ENCODE results near the gene SLC17A2.

Gene SLC17A2

GRCh38 chr6:25963426-25964123, 33.1 kb upstream of the SLC17A2 start:
- Histone ChIP-seq H3K4me1 (ENCODE audit: control insufficient read depth, insufficient read depth, low read length) (peaks cover 35% of the 10 kb centered on the region), H3K9ac (ENCODE audit: low read length in 2 of 2) (peak overlapping the region; percentile 20 to 68), H3K27me3 (ENCODE audit: control insufficient read depth in 1 of 2, insufficient read depth in 2 of 2, low read length in 2 of 2) (no peaks in the 10 kb centered on the region), H3K9me3 (ENCODE audit: control insufficient read depth in 2 of 2, low read length in 2 of 2) (no peaks in the 10 kb centered on the region), H3K4me3 (ENCODE audit: low read length in 2 of 2) (peak overlapping the region; percentile 53 to 87), H3K27ac (ENCODE audit: low read length) (no peak overlapping the region), H3K36me3 (ENCODE audit: control insufficient read depth in 2 of 2, insufficient read depth in 2 of 2, low read length in 2 of 2) (peaks cover 13 to 19% of the 10 kb centered on the region in 2 donors)

- Histone ChIP-seq H3K9ac (ENCODE audit: low read length in 2 of 2) (peak within 1 kb of the TSS; percentile 83 to 97), H3K27me3 (ENCODE audit: control insufficient read depth in 1 of 2, insufficient read depth in 2 of 2, low read length in 2 of 2) (no peaks in the 10 kb centered on the region), H3K4me3 (ENCODE audit: low read length in 2 of 2) (peak within 1 kb of the TSS; percentile 53 to 87), H3K9me3 (ENCODE audit: control insufficient read depth in 2 of 2, low read length in 2 of 2) (no peaks in the 10 kb centered on the region), H3K27ac (ENCODE audit: low read length) (peak within 1 kb of the TSS; percentile 92), H3K36me3 (ENCODE audit: control insufficient read depth in 2 of 2, insufficient read depth in 2 of 2, low read length in 2 of 2) (peaks cover 7 to 11% of the 10 kb centered on the region in 2 donors), H3K4me1 (ENCODE audit: control insufficient read depth, insufficient read depth, low read length) (peaks cover 30% of the 10 kb centered on the region)
Observed at GRCh38 chr6:25962149-25963127, 31.9 kb upstream of the SLC17A2 start, which contains the start of gene TRIM38. Gene TRIM38, plus strand, starts transcription at chr6:25962802. Its CDS starts 3,721 bp downstream, at chr6:25966523.

GRCh38 chr6:25961619-25962148, 31.2 kb upstream of the SLC17A2 start:
- Histone ChIP-seq H3K9me3 (ENCODE audit: control insufficient read depth in 2 of 2, low read length in 2 of 2) (no peaks in the 10 kb centered on the region), H3K4me3 (ENCODE audit: low read length in 2 of 2) (peak overlapping the region; percentile 46 to 87), H3K36me3 (ENCODE audit: control insufficient read depth in 2 of 2, insufficient read depth in 2 of 2, low read length in 2 of 2) (peaks cover 6 to 7% of the 10 kb centered on the region in 2 donors), H3K9ac (ENCODE audit: low read length in 2 of 2) (peak overlapping the region in 1 of 2 donors; percentile 97), H3K27me3 (ENCODE audit: control insufficient read depth in 1 of 2, insufficient read depth in 2 of 2, low read length in 2 of 2) (no peaks in the 10 kb centered on the region), H3K27ac (ENCODE audit: low read length) (peak overlapping the region; percentile 92), H3K4me1 (ENCODE audit: control insufficient read depth, insufficient read depth, low read length) (peaks cover 28% of the 10 kb centered on the region)

GRCh38 chr6:25960734-25961133, 30.2 kb upstream of the SLC17A2 start:
- no peaks in the 10 kb centered on the region for H3K27me3 ChIP-seq (ENCODE audit: control insufficient read depth in 1 of 2, insufficient read depth in 2 of 2, low read length in 2 of 2)
- H3K4me3 ChIP-seq (ENCODE audit: low read length in 2 of 2), result no peak overlapping the region
- peaks cover 21% of the 10 kb centered on the region for H3K4me1 ChIP-seq (ENCODE audit: control insufficient read depth, insufficient read depth, low read length)
- H3K36me3 ChIP-seq (ENCODE audit: control insufficient read depth in 2 of 2, insufficient read depth in 2 of 2, low read length in 2 of 2), result no peaks in the 10 kb centered on the region
- H3K9me3 ChIP-seq (ENCODE audit: control insufficient read depth in 2 of 2, low read length in 2 of 2), result no peaks in the 10 kb centered on the region
- H3K9ac ChIP-seq (ENCODE audit: low read length in 2 of 2), result no peak overlapping the region
- H3K27ac ChIP-seq (ENCODE audit: low read length), result no peak overlapping the region

GRCh38 chr6:25959890-25960536, 29.5 kb upstream of the SLC17A2 start:
- Histone ChIP-seq H3K4me1 (ENCODE audit: control insufficient read depth, insufficient read depth, low read length) (peaks cover 18% of the 10 kb centered on the region), H3K36me3 (ENCODE audit: control insufficient read depth in 2 of 2, insufficient read depth in 2 of 2, low read length in 2 of 2) (no peaks in the 10 kb centered on the region), H3K9me3 (ENCODE audit: control insufficient read depth in 2 of 2, low read length in 2 of 2) (no peaks in the 10 kb centered on the region), H3K4me3 (ENCODE audit: low read length in 2 of 2) (no peak overlapping the region), H3K27ac (ENCODE audit: low read length) (no peak overlapping the region), H3K9ac (ENCODE audit: low read length in 2 of 2) (no peak overlapping the region), H3K27me3 (ENCODE audit: control insufficient read depth in 1 of 2, insufficient read depth in 2 of 2, low read length in 2 of 2) (no peaks in the 10 kb centered on the region)

- Histone ChIP-seq H3K9me3 (ENCODE audit: control insufficient read depth in 2 of 2, low read length in 2 of 2) (no peaks in the 10 kb centered on the region), H3K27ac (ENCODE audit: low read length) (no peak overlapping the region), H3K4me1 (ENCODE audit: control insufficient read depth, insufficient read depth, low read length) (peaks cover 11% of the 10 kb centered on the region), H3K4me3 (ENCODE audit: low read length in 2 of 2) (no peak overlapping the region), H3K9ac (ENCODE audit: low read length in 2 of 2) (no peak overlapping the region), H3K27me3 (ENCODE audit: control insufficient read depth in 1 of 2, insufficient read depth in 2 of 2, low read length in 2 of 2) (peaks cover 0 to under 1% of the 10 kb centered on the region in 2 donors), H3K36me3 (ENCODE audit: control insufficient read depth in 2 of 2, insufficient read depth in 2 of 2, low read length in 2 of 2) (no peaks in the 10 kb centered on the region)
Observed at GRCh38 chr6:25958700-25959162, 28.2 kb upstream of the SLC17A2 start.

- Histone ChIP-seq H3K9me3 (ENCODE audit: control insufficient read depth in 2 of 2, low read length in 2 of 2) (no peaks in the 10 kb centered on the region), H3K9ac (ENCODE audit: low read length in 2 of 2) (no peak overlapping the region), H3K4me3 (ENCODE audit: low read length in 2 of 2) (no peak overlapping the region), H3K4me1 (ENCODE audit: control insufficient read depth, insufficient read depth, low read length) (no peaks in the 10 kb centered on the region), H3K27me3 (ENCODE audit: control insufficient read depth in 1 of 2, insufficient read depth in 2 of 2, low read length in 2 of 2) (peaks cover 0 to 4% of the 10 kb centered on the region in 2 donors), H3K27ac (ENCODE audit: low read length) (no peak overlapping the region), H3K36me3 (ENCODE audit: control insufficient read depth in 2 of 2, insufficient read depth in 2 of 2, low read length in 2 of 2) (no peaks in the 10 kb centered on the region)
Observed at GRCh38 chr6:25956226-25956625, 25.7 kb upstream of the SLC17A2 start.

- Histone ChIP-seq H3K27ac (ENCODE audit: low read length) (no peak overlapping the region), H3K36me3 (ENCODE audit: control insufficient read depth in 2 of 2, insufficient read depth in 2 of 2, low read length in 2 of 2) (no peaks in the 10 kb centered on the region), H3K4me3 (ENCODE audit: low read length in 2 of 2) (no peak overlapping the region), H3K27me3 (ENCODE audit: control insufficient read depth in 1 of 2, insufficient read depth in 2 of 2, low read length in 2 of 2) (peaks cover 0 to 4% of the 10 kb centered on the region in 2 donors), H3K4me1 (ENCODE audit: control insufficient read depth, insufficient read depth, low read length) (no peaks in the 10 kb centered on the region), H3K9me3 (ENCODE audit: control insufficient read depth in 2 of 2, low read length in 2 of 2) (no peaks in the 10 kb centered on the region), H3K9ac (ENCODE audit: low read length in 2 of 2) (no peak overlapping the region)
Observed at GRCh38 chr6:25954756-25955155, 24.3 kb upstream of the SLC17A2 start.

- Histone ChIP-seq H3K4me3 (ENCODE audit: low read length in 2 of 2) (no peak overlapping the region), H3K9me3 (ENCODE audit: control insufficient read depth in 2 of 2, low read length in 2 of 2) (no peaks in the 10 kb centered on the region), H3K4me1 (ENCODE audit: control insufficient read depth, insufficient read depth, low read length) (no peaks in the 10 kb centered on the region), H3K36me3 (ENCODE audit: control insufficient read depth in 2 of 2, insufficient read depth in 2 of 2, low read length in 2 of 2) (no peaks in the 10 kb centered on the region), H3K27ac (ENCODE audit: low read length) (no peak overlapping the region), H3K9ac (ENCODE audit: low read length in 2 of 2) (no peak overlapping the region), H3K27me3 (ENCODE audit: control insufficient read depth in 1 of 2, insufficient read depth in 2 of 2, low read length in 2 of 2) (peaks cover 0 to 4% of the 10 kb centered on the region in 2 donors)
Observed at GRCh38 chr6:25953733-25954132, 23.2 kb upstream of the SLC17A2 start.

GRCh38 chr6:25952535-25952934, 22.0 kb upstream of the SLC17A2 start:
- peaks cover 0 to 4% of the 10 kb centered on the region in 2 donors for H3K27me3 ChIP-seq (ENCODE audit: control insufficient read depth in 1 of 2, insufficient read depth in 2 of 2, low read length in 2 of 2)

More at GRCh38 chr6:25952535-25952934, 22.0 kb upstream of the SLC17A2 start:
- H3K27ac ChIP-seq (ENCODE audit: low read length), result no peak overlapping the region
- H3K4me3 ChIP-seq (ENCODE audit: low read length in 2 of 2), result no peak overlapping the region
- no peaks in the 10 kb centered on the region for H3K9me3 ChIP-seq (ENCODE audit: control insufficient read depth in 2 of 2, low read length in 2 of 2)
- H3K4me1 ChIP-seq (ENCODE audit: control insufficient read depth, insufficient read depth, low read length), result no peaks in the 10 kb centered on the region
- no peak overlapping the region for H3K9ac ChIP-seq (ENCODE audit: low read length in 2 of 2)
- H3K36me3 ChIP-seq (ENCODE audit: control insufficient read depth in 2 of 2, insufficient read depth in 2 of 2, low read length in 2 of 2), result no peaks in the 10 kb centered on the region

Measured in stomach smooth muscle (tissue), 2 donors.